Erythroblast (primary cell): ENCODE measurements around the gene PLA2G4C.

Source experiments
- GATA1 ChIP-seq: IDR thresholded peaks from 2 replicates; pipeline ENCODE4 v1.6.1; 2011; ENCODE audit warnings: low read depth, mild to moderate bottlenecking, control low read depth, low read length, moderate library complexity
- POLR2A ChIP-seq: IDR thresholded peaks from 2 replicates; pipeline ENCODE4 v1.6.1; 2011; ENCODE audit warnings: mild to moderate bottlenecking, low read length

DNA sequence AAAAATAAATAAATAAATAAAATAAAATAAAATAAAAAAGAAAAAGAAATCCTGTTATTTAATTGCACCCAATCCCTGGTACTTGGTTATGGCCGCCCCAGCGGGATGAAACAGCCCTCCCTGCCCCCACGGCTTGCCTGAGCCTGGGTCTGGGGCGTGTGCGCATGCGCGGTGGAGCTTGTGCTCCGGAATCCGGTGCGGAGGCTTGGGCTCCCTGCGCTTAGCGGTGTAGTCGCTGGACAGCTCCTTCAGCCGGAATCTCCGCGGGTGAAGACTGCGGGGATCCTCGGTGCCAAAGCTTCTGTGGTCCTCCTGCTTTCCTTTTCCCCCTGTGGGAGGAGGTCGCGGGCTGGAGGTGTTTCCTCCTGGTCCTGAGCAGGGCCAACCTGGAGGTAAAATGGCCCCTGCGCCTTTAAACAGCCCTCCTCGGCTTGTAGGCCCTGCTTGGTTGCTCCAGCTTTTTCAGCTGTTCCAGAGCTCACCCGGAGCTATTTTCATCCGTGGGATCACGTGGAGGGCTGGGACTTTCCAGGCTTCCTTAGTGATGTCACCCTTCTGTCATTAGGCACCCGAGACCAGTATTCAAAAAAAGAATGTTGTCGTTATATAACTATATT is at the start of gene PLA2G4C:
- TF ChIP-seq POLR2A (peak; percentile 41), GATA1 (no peak)
